Measurements from ENCODE around the gene ID3. TPM values are rescaled to one million over a fixed set of nuclear protein-coding genes. Genes with fewer than 3 reads are reported as not detected.
"Not testable (repeated sequence)": the region's sequence is repeated elsewhere in the genome, so short reads cannot be mapped to it uniquely, and the experiment has no call there.

ID3 gene
- polyA plus RNA-seq, 1 experiment: 15.3 TPM

DNA sequence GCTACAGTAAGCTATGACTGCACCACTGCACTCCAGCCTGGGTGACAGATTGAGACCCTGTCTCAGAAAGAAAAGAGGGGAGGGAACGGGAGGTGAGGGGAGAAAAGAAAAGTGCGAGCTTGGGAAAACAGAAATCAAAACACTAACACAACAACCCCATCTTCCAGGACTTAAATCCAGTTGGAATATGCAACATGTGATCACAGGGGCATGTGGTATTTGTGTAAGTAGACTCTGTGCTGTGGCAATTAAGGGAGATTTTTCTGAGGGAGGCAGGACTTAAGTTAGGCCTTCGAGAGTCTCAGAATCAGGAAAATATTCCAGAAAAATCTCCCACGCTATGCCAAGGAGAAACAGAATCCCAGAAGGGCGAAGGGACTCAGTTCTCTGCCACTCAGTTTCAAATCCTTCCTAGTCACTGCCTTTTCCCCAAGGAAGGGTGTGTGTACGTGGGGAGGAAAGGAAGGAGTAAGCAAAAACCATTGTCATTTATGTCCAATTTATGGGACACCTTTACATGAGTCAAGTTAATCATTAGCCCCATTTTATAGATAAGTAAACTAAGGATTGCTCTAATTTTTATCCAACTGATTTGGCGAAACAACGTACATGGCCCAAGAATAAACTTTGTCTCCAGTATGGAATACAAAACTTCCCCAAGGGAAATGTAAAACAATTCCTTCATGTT is 12.3 kb downstream of the ID3 start:
- Histone ChIP-seq H3K9me3 (ENCODE audit: control insufficient read depth, insufficient read depth, low read length) (no peaks in the 10 kb centered on the region), H3K27me3 (ENCODE audit: control insufficient read depth, insufficient read depth, low read length) (no peaks in the 10 kb centered on the region), H3K27ac (ENCODE audit: low read depth, low read length) (no peak overlapping the region), H3K4me3 (ENCODE audit: low read depth, low read length) (no peak overlapping the region)
- TF ChIP-seq CTCF (IDR thresholded peaks at IDR 0.05; ENCODE audit: low read depth, low read length): no peak
- DNase-seq (ENCODE audit: low read depth, low spot score): no peak
- POLR2A ChIA-PET: no interaction called here
- CTCF ChIA-PET: interaction anchor here (1.1 to 12.9 kb wide), 3 partner anchors 30 to 117 kb away, joined by 3 to 482 read pairs (median 18); no protein-coding TSS in a partner anchor

- ChIA-PET POLR2A (interaction anchor here (0.7 kb wide), 1 partner anchor 381 kb away, joined by 3 read pairs; no protein-coding TSS in a partner anchor), CTCF (interaction anchor here (1.0 to 12.9 kb wide), 11 partner anchors 8 to 206 kb away, joined by 3 to 482 read pairs (median 7); partner anchors contain the start of gene RPL11)
- H3K27ac ChIP-seq (ENCODE audit: low read depth, low read length): no peak overlapping the region
- no peak for DNase-seq (ENCODE audit: low read depth, low spot score)
- no peak overlapping the region for H3K4me3 ChIP-seq (ENCODE audit: low read depth, low read length)
- H3K9me3 ChIP-seq (ENCODE audit: control insufficient read depth, insufficient read depth, low read length): no peaks in the 10 kb centered on the region
- H3K27me3 ChIP-seq (ENCODE audit: control insufficient read depth, insufficient read depth, low read length): no peaks in the 10 kb centered on the region
- TF ChIP-seq CTCF (IDR thresholded peaks at IDR 0.05; ENCODE audit: low read depth, low read length): no peak
These were observed 13.4 kb downstream of the ID3 start for GRCh38 chr1:23545851-23546250.

GRCh38 chr1:23544444-23545389 is 14.6 kb downstream of the ID3 start:
- POLR2A ChIA-PET: interaction anchor here (0.7 to 1.3 kb wide), 3 partner anchors 93 to 152 kb away, joined by 3 to 7 read pairs (median 3); partner anchors contain the start of gene RPL11
- CTCF ChIA-PET: interaction anchor here (0.6 to 12.9 kb wide), 18 partner anchors 9 to 472 kb away, joined by 3 to 482 read pairs (median 6); partner anchors contain the start of gene RPL11
- Histone ChIP-seq H3K4me3 (ENCODE audit: low read depth, low read length) (no peak overlapping the region), H3K27me3 (ENCODE audit: control insufficient read depth, insufficient read depth, low read length) (no peaks in the 10 kb centered on the region), H3K9me3 (ENCODE audit: control insufficient read depth, insufficient read depth, low read length) (no peaks in the 10 kb centered on the region), H3K27ac (ENCODE audit: low read depth, low read length) (no peak overlapping the region)
- no peak for DNase-seq (ENCODE audit: low read depth, low spot score)
- TF ChIP-seq CTCF (IDR thresholded peaks at IDR 0.05; ENCODE audit: low read depth, low read length): peak; percentile 91

DNA sequence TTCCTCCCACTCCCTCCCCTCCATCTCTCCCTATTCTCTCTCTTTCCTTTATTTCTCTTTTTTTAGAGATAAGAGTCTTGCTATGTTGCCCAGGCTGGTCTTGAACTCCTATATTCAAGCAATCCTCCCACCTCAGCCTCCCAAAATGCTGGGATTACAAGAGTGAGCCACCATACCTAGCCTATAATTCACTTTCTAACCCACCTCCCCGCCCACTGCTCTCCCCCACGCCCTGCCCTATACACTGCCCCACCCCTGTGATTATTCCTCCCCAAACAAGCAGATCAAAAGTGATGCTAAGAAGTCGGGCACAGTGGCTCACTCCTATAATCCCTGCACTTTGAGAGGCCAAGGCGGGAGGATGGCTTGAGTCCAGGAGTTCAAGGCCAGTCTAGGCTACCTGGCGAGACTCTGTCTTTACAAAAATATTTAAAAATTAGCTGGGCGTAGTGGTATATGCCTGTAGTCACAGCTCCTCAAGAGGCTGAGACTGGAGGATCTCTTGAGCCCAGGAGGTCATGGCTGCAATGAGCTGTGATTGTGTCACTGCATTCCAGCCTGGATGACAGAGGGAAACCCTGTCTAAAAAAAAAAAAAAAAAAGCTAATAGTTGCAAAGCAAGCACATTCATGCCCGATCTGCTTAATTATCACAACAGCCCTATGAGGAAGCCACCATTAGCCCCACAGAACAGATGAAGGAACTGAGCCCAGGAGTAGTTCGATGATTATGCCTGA is 15.4 kb downstream of the ID3 start:
- POLR2A ChIA-PET: interaction anchor here (0.6 to 1.3 kb wide), 2 partner anchors 33 to 93 kb away, joined by 6 to 7 read pairs; no protein-coding TSS in a partner anchor
- Histone ChIP-seq H3K27ac (ENCODE audit: low read depth, low read length) (no peak overlapping the region), H3K27me3 (ENCODE audit: control insufficient read depth, insufficient read depth, low read length) (no peaks in the 10 kb centered on the region), H3K9me3 (ENCODE audit: control insufficient read depth, insufficient read depth, low read length) (no peaks in the 10 kb centered on the region), H3K4me3 (ENCODE audit: low read depth, low read length) (no peak overlapping the region)
- CTCF ChIA-PET: interaction anchor here (0.6 to 12.9 kb wide), 11 partner anchors 12 to 472 kb away, joined by 3 to 482 read pairs (median 6); partner anchors contain the start of gene RPL11
- DNase-seq (ENCODE audit: low read depth, low spot score): no peak
- no peak for TF ChIP-seq CTCF (IDR thresholded peaks at IDR 0.05; ENCODE audit: low read depth, low read length)

DNA sequence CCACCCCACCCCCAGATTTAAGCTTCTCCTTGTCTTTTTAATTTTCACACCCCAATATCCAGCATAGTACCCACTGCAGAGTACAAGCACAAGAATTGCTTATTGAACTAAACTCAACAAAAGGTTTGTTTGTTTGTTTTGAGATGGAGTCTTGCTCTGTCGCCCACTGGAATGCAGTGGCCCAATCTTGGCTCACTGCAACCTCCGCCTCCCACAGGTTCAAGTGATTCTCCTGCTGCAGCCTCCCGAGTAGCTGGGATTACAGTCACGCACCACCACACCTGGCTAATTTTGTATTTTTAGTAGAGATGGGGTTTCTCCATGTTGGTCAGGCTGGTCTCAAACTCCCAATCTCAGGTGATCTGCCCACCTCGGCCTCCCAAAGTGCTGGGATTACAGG is 16.4 kb downstream of the ID3 start:
- H3K9me3 ChIP-seq (ENCODE audit: control insufficient read depth, insufficient read depth, low read length); H3K27ac ChIP-seq (ENCODE audit: low read depth, low read length); H3K27me3 ChIP-seq (ENCODE audit: control insufficient read depth, insufficient read depth, low read length); DNase-seq (ENCODE audit: low read depth, low spot score); H3K4me3 ChIP-seq (ENCODE audit: low read depth, low read length): not testable (repeated sequence)
- CTCF ChIA-PET: interaction anchor here (0.6 to 12.9 kb wide), 4 partner anchors 13 to 128 kb away, joined by 4 to 482 read pairs (median 74); no protein-coding TSS in a partner anchor
- POLR2A ChIA-PET: interaction anchor here (0.6 kb wide), 1 partner anchor 95 kb away, joined by 4 read pairs; no protein-coding TSS in a partner anchor

All from AG04450 (cell line).